Esophagus muscularis mucosa (tissue), 3 donors: ENCODE results near the gene EML6.

Experiments
- CTCF ChIP-seq, 3 experiments: fragments of 200-600 bp in 2 of 3; fragments of 450-650 bp in 1 of 3; sonication (generic) in 2 of 3; IDR thresholded peaks; one replicate each; pipeline ENCODE4 v1.5.1; 2017 to 2019; ENCODE audit warnings: antibody characterized with exemption in 3 of 3, mild to moderate bottlenecking in 2 of 3, moderate library complexity in 1 of 3
- POLR2A ChIP-seq: fragments of 450-650 bp; IDR thresholded peaks from one replicate; pipeline ENCODE4 v1.6.1; 2017; ENCODE audit warnings: antibody characterized with exemption, moderate library complexity, mild to moderate bottlenecking, low read depth
- POLR2AphosphoS5 ChIP-seq, 2 donors: sonication (generic); formaldehyde crosslinking; IDR thresholded peaks; one replicate each; pipeline ENCODE4 v1.6.1; 2017; ENCODE audit warnings: antibody characterized with exemption in 2 of 2

DNA sequence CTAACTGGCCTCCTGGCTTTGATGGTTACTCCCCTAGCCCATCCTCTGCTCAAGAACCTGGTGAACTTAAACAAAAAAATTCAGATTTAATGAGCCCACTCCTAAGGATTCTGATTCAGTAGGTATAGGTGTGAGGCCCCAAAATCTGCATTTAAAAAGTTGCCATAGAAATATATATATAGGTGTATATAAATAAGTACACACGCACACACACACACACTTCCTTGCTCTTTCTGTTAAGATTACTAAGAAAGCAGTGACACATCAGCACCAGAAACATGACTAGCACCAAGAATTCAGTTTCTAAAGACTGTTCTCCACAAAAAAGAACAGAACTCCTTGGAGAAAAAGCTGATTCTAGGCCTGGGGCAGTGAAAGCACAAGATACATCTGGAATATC lies 17.8 kb downstream of the EML6 start:
- TF ChIP-seq POLR2AphosphoS5 (IDR thresholded peaks at IDR 0.05) (no peak), POLR2A (no peak), CTCF (IDR thresholded peaks at IDR 0.05) (no peak)
